Esophagus squamous epithelium (tissue), 4 donors: ENCODE data around the gene DCTD.

Source experiments
- CTCF ChIP-seq, 6 experiments: fragments of 450-650 bp in 4 of 6; fragments of 200-600 bp in 2 of 6; sonication (generic) in 2 of 6; IDR thresholded peaks; one replicate each; pipeline ENCODE4 v1.5.1; 2016 to 2019; ENCODE audit warnings: antibody characterized with exemption in 6 of 6, mild to moderate bottlenecking in 4 of 6, moderate library complexity in 4 of 6
- POLR2A ChIP-seq, 4 donors: fragments of 450-650 bp; IDR thresholded peaks; one replicate each; pipeline ENCODE4 v1.6.1; 2017; ENCODE audit warnings: antibody characterized with exemption in 4 of 4, mild to moderate bottlenecking in 4 of 4, moderate library complexity in 3 of 4

GRCh38 chr4:182877326-182877883 lies 39.8 kb downstream of the DCTD start:
- no peak for TF ChIP-seq POLR2A (IDR thresholded peaks at IDR 0.05)
- TF ChIP-seq CTCF (IDR thresholded peaks at IDR 0.05): no peak
